Stimulated activated naive CD8-positive, alpha-beta T cell treated with anti-CD3 and anti-CD28 coated beads, Interleukin-15, Interleukin-2, amounts not matched to agents 100 U/mL and 50 U/mL, for 24 hours (primary cell): ENCODE data around the gene MLST8.

Experiments used
- ATAC-seq: fragments of 150-1000 bp; cut with Tn5 transposase; one replicate; pipeline ENCODE4 v1.10.0; 2021
- DNase-seq: peaks from one replicate; pipeline ENCODE4 v3.0.0; 2021

The MLST8 gene

GRCh38 chr16:2205104-2205966, at the start of gene MLST8:
MLST8 (plus strand) TSS chr16:2205454; CDS start chr16:2206086, 632 bp downstream.
- ATAC-seq, result peak; percentile 77
- DNase-seq, result peak; percentile 92

- ATAC-seq (no peak), DNase-seq (peak; percentile 34)
Measured at GRCh38 chr16:2155977-2156848, 49.0 kb upstream of the MLST8 start.

GRCh38 chr16:2156849-2157224, 48.4 kb upstream of the MLST8 start:
- DNase-seq, result no peak
- ATAC-seq, result no peak

GRCh38 chr16:2157480-2158261, 47.6 kb upstream of the MLST8 start:
- ATAC-seq, result no peak
- DNase-seq, result no peak

- ATAC-seq (no peak), DNase-seq (no peak)
Measured at GRCh38 chr16:2158262-2158638, 47.0 kb upstream of the MLST8 start.

- DNase-seq (no peak), ATAC-seq (no peak)
Measured at GRCh38 chr16:2159175-2159838, 45.9 kb upstream of the MLST8 start.

GRCh38 chr16:2160915-2161551, 44.2 kb upstream of the MLST8 start:
- ATAC-seq, result no peak
- DNase-seq, result no peak

- DNase-seq (no peak), ATAC-seq (no peak)
Measured at GRCh38 chr16:2161911-2162310, 43.3 kb upstream of the MLST8 start.

GRCh38 chr16:2162676-2163118, 42.6 kb upstream of the MLST8 start:
- ATAC-seq (no peak), DNase-seq (no peak)

GRCh38 chr16:2163211-2163881, 41.9 kb upstream of the MLST8 start:
- peak; percentile 47 for ATAC-seq
- DNase-seq, result no peak

GRCh38 chr16:2165861-2166260, 39.4 kb upstream of the MLST8 start:
- ATAC-seq (no peak), DNase-seq (no peak)

GRCh38 chr16:2166263-2167067, 38.8 kb upstream of the MLST8 start:
- DNase-seq (no peak), ATAC-seq (no peak)

GRCh38 chr16:2167068-2167638, 38.1 kb upstream of the MLST8 start:
- no peak for DNase-seq

GRCh38 chr16:2170080-2170479, 35.2 kb upstream of the MLST8 start:
- ATAC-seq (no peak), DNase-seq (no peak)

More at GRCh38 chr16:2167068-2167638, 38.1 kb upstream of the MLST8 start:
- no peak for ATAC-seq

GRCh38 chr16:2170587-2171435, 34.4 kb upstream of the MLST8 start:
- ATAC-seq, result no peak
- DNase-seq, result no peak

- no peak for DNase-seq
Measured at GRCh38 chr16:2171601-2172178, 33.6 kb upstream of the MLST8 start.

GRCh38 chr16:2172688-2173335, 32.4 kb upstream of the MLST8 start:
- no peak for ATAC-seq

More at GRCh38 chr16:2171601-2172178, 33.6 kb upstream of the MLST8 start:
- ATAC-seq, result no peak

More at GRCh38 chr16:2172688-2173335, 32.4 kb upstream of the MLST8 start:
- no peak for DNase-seq
